HG03039 (cell line): ENCODE results near the gene GFOD2.

ENCODE experiments used
- ATAC-seq: cut with Tn5 transposase; IDR thresholded peaks from one replicate; pipeline ENCODE4 v1.9.1; 2021; ENCODE audit warnings: mild to moderate bottlenecking, moderate library complexity; ENCODE audit not compliant: unreplicated experiment

Gene GFOD2

DNA sequence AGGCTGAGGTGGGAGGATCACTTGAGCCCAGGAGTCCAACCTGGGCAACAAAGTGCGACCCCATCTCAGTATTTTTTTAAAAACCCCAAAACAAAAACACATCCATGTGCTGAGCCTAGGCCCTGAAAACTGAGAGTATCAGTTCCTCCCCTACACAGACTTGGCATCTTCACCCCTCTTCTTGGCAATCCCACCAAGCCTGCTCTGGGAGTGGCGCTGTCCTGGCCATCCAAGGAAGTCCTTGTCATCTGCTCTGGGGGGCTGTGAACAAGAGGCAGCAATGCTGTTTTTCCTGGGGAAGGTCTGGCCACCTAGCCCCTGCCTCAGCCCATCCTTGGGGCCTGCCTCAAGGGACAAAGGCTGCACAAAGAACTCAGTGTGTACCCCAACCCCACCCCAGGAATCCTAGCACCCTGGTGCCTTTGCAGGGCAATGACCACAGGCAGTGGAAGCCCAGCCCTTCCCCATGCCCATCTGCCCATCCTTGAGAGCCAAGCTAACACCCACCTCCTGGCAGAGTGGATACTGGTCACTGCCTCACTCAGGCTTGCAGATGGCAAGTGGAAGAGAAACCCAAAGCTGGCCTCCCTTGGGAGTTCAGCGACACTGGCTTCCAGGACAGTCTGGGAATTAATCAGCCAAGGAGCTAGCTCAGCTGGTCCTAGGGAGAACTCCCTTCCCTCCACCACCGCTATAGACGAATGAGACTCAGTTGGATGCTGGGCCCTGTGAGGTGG, 14.8 kb upstream of the GFOD2 start:
- ATAC-seq: no peak

DNA sequence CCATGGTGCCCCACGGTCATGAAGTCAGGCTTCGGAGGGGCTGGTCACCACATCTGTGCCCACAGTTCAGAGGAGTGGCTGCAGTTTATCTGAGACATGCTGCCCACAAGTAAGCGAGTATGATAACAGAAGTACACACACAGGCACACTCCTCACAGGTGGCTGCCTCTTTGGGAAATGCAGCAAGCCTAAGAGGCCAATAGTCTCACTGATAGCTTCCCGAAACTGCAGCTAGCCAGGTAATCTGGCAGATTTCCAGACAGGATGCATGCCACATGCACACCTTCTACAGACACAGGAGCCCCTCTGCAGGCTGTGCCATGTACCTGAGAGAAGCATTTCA, 12.6 kb upstream of the GFOD2 start:
- ATAC-seq: no peak

DNA sequence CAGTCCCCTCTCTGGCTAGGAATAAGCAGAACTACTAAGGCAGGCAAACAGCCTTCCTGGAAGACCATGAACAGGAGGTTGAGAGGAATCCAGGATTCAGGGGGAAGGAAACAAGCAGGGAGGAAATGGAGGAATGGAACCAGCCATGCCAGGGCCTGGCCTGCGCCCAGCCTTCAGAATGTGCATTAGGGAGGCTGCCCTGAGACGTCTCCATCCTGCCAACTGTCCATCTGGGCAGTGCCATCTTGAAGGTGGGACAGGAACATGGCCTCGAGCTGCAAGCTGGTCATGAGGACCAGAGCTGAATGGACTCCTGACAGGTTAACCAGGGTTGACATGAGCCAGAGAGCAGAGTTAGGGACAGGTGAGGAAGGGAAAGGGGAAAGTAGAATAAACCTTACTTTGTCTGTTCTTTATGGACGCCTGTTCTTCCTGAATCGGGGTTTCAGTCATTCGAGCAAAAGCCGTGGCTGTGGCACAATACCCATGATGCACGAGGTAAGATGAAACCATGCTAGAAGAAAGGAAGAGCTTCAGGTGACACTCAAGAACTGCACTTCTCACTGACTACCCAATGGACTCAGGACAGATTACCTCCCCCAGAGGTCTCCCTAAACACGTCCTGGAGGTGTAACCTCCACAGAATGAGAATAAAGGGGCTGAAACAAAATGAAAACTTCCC, 12.1 kb upstream of the GFOD2 start:
- no peak for ATAC-seq

DNA sequence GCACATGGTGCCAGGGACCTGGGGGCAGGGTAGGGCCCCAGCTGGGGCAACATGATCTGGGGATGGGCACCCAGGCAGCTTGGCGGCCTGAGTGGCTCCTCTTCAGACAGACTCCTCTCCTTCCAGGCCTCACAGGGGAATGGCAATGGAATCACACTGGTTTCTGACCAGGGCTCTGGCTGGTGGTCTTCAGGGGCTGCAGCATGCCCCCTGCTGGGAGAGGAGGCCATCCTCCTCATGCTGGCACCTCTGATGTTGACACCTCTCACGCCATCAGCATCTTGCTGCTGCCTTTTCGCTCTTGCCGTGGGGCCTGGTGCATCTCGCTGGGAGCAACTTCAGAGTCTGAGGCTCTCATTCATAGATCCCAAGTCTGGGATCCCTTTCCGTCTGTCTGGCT, 11.2 kb upstream of the GFOD2 start:
- ATAC-seq: no peak

GRCh38 chr16:67729636-67730248, 10.6 kb upstream of the GFOD2 start:
- ATAC-seq: no peak

- no peak for ATAC-seq
Observed at GRCh38 chr16:67727521-67728485, 8.7 kb upstream of the GFOD2 start.

DNA sequence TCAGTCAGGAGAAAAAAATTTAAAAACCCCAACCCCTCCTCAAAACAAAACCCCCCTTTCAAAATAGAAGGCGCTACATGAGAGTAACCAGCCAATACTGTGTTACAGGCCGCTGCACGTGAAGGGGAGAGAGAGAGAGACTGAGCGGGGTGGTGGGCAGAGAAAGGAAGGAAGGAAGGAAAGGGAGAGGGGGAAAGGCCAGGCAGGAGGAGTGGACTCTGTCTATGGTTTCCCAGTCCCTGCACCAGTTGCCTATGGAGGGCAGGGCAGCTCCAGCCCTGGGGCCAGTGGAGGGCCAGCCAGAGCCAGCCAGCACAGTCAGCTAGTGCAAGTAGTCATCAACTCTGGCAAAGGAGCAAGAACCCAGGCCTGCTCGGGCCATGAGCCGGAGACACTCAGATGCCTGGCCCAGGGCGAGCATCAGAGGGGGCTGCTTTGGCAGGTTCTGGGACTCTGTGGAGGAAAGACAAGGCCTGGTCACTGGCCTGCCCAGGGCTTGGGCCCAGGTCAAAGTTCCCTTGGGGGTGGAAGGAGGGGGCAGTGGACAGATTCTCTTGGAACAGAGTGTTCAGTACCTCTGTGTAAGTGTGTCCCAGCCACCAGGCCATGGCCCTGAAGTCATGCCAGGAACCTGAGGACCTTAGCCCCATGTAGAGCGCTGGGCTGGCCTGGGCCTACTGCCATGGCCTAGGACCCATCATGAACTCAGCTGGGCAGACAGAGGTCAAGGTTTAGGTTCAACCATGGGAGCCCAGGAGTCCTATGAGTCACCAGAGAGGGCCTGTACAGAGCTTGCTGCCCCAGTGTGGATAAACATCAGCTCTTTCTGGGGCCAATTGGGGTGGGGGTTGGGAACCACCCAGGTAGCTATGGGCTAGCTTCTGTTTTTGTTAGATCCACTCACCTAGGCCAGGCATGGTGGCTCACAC, 7.3 kb upstream of the GFOD2 start:
- ATAC-seq: no peak

GRCh38 chr16:67723911-67724305, 4.8 kb upstream of the GFOD2 start:
- ATAC-seq: no peak

DNA sequence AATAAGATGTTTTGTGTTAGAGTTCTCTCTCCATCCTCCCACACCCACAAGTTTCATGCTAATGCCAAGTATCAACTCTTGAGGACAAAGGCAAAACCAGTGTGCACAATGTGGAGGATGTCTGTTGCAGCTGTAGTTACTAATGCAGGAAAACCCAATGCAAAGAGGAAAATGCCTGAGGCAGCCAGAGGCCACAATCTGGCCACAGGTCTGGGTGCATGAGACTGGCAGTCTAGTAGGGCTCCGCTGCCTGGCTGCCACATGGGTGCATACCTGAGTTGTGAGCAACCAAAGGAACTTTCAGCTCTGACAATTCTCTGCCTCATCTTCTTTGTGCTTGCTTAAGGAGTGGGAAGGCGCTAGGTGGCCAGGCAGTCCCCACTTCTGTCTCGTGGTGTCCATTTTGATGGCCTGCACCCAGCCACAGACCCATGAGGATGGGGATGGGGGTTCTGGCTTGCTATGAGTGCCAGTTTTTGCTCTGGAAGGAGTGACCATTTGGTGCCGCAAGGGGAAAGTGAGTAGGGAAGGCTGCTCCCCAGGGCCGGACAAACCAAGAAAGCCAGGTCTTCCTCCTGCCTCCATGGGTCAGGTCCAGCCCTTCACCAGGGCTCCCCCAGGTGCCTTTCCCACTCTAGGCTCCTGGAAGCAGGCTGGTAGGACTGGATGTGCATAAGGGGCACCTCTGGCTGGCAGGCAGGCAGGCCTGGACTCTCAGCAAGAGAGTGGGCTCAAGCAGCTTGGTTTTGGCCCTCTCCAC, 4.2 kb upstream of the GFOD2 start:
- ATAC-seq: no peak

- no peak for ATAC-seq
Observed at GRCh38 chr16:67720236-67720635, 1.1 kb upstream of the GFOD2 start.

DNA sequence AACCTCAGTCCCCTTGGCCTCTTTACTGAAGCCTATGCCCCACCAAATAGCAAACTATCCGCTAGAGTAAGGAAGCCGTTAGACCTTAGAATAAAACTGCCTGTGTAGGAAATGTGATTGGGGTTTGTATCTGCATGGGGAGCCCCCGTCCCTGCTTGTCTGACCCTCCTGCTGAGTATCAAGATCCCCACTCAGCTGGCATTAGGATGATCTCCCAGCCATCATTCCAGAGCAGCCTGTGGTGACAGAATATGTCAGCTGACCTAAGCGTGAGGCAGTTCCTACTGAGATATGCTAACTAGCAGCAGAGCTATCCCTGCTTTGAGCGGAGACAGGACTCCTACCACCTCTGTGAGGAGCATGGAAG, 645 bp upstream of the GFOD2 start:
- no peak for ATAC-seq

- ATAC-seq: no peak
Observed at GRCh38 chr16:67718668-67719047, 458 bp downstream of the GFOD2 start.

DNA sequence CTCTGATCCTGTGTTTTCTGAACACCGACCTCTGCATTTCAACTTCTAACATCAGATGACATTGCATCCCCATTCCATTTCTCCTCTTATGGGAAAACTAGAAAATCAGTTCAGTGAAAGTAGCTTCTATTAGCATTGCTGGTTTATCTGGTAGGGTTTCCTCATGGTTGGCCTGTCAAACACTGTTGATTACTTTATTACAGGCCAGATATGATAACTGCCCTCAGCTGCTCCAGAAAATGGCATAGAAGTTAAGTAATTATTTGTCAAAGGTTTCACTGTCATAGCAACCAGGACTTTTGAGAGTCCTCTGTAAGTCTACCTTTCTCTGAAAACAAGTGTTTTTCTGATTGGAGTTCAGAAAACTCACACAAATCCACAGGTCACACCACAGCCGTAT, 3.0 kb downstream of the GFOD2 start:
- ATAC-seq: no peak

- ATAC-seq: no peak
Observed at GRCh38 chr16:67714522-67714921, 4.6 kb downstream of the GFOD2 start.

DNA sequence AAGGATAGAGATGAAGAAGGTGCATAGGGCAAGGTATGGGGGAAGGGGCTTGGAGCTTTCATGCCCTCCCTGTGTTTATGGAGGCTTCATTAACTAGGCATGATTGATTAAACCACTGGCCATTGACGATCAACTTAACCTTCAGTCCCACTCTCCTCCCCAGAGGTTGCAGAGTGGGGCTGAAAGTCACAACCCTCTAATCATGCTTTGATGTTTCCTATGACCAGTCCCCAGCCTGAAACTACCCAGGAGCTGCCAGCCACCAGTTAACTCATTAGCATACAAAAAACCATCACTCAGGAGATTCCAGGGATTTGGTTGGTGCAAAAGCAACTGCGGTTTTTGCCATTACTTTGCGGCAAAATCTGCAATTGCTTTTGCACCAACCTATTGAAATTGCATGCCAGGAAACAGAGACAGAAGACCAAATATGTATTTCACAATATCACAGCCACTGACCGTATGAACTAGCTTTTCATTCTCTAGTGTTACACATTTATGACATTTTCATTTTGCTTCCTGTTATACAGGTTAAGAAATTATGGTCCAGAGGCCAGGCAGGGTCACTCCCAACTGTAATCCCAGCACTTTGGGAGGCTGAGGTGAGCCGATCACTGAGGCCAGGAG, 5.4 kb downstream of the GFOD2 start:
- ATAC-seq: no peak

- no peak for ATAC-seq
Observed at GRCh38 chr16:67710607-67711006, 8.5 kb downstream of the GFOD2 start.

- ATAC-seq: no peak
Observed at GRCh38 chr16:67709050-67709449, 10.1 kb downstream of the GFOD2 start.

DNA sequence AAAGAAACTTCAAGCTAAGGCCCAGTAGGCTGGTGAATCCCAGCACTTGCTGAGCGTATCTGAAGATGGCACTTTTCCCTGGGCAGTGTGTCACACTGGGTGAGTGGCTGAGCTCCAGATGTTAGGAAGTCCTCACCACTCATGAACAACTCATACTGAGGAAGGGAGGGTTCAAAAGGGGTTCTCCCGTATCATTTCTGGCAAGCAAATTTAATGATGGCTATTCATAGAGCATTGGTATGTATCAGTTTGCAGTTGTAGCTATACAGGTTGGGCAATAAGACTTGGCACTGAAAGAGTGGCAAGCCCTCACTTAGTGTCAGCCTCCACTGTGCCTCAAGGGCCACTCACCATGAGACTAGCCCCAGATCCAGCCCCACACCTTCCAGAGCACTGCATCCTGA, 10.7 kb downstream of the GFOD2 start:
- ATAC-seq: no peak

DNA sequence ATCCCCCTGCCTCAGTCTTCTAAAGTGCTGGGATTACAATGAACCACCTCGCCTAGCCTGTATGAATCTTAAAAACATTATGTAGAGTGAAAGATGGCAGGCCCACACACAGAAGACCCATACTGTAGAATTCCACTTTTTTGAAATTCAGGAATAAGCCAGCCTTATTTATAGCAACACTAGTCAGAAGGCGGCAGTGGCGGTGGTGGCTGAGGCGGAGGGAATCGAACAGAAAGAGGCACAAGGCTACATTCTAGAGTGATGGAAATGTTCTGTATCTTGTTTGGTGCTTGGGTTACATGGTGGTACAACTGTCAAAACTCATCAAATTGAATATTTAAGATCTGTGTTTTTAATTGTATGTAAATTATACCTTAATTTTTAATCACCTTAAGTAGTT, 11.3 kb downstream of the GFOD2 start:
- no peak for ATAC-seq
